Panc1 (cell line): ENCODE data around the gene WDR27. TPM values are rescaled to one million over a fixed set of nuclear protein-coding genes. Genes with fewer than 3 reads are reported as not detected.

Source experiments
- ATAC-seq: fragments of 200-7000 bp; cut with Tn5 transposase; 2 replicates; pipeline ENCODE4 v1.9.1; 2020; ENCODE audit warnings: mild to moderate bottlenecking, moderate library complexity
- BruUV-seq: library from RNA; stranded (reverse); fragments of 400-500 nt; replicated peaks from 2 replicates; lab custom pipeline; 2021; lab: Mats Ljungman, UMichigan
- CTCF ChIA-PET: fragments of 300-600 bp; sonication (Branson Sonifier 250); formaldehyde crosslinking; loops from one replicate; lab custom pipeline; 2022; ENCODE audit warnings: antibody characterized with exemption; lab: Charles Lee
- POLR2A ChIA-PET: fragments of 300-600 bp; sonication (Branson Sonifier 250); formaldehyde crosslinking; loops from one replicate; lab custom pipeline; 2022; ENCODE audit warnings: antibody characterized with exemption; lab: Charles Lee
- DNase-seq: peaks from one replicate; pipeline ENCODE4 v3.0.0-alpha.2; 2010; ENCODE audit warnings: low read depth, low spot score
- H3K27ac ChIP-seq: 2 replicates; pipeline ENCODE4 v1.5.1; 2011; ENCODE audit warnings: mild to moderate bottlenecking, low read length, inconsistent platforms
- H3K27me3 ChIP-seq: fragments of 200-500 bp; sonication (Bioruptor generic); 2 replicates; pipeline ENCODE4 v1.6.0; 2014; ENCODE audit warnings: low read length, inconsistent platforms; ENCODE audit not compliant: control insufficient read depth, insufficient read depth
- H3K36me3 ChIP-seq: fragments of 200-500 bp; sonication (Bioruptor generic); 2 replicates; pipeline ENCODE4 v1.5.1; 2014; ENCODE audit warnings: inconsistent platforms, mild to moderate bottlenecking, low read length, moderate library complexity; ENCODE audit not compliant: control insufficient read depth, insufficient read depth
- H3K4me1 ChIP-seq: 2 replicates; pipeline ENCODE4 v1.5.1; 2011; ENCODE audit warnings: inconsistent platforms, mild to moderate bottlenecking, low read length, moderate library complexity; ENCODE audit not compliant: control insufficient read depth, insufficient read depth
- H3K4me3 ChIP-seq, 2 experiments: 2 replicates each; pipeline ENCODE4 v1.5.1; 2011 to 2012; ENCODE audit warnings: low read depth in 2 of 2, low read length in 2 of 2, mild to moderate bottlenecking in 2 of 2, inconsistent platforms in 1 of 2, moderate library complexity in 1 of 2
- H3K9me3 ChIP-seq: fragments of 200-500 bp; sonication (Bioruptor generic); 2 replicates; pipeline ENCODE4 v1.5.1; 2014; ENCODE audit warnings: low read depth, mild to moderate bottlenecking, inconsistent platforms, low read length, moderate library complexity; ENCODE audit not compliant: control insufficient read depth, insufficient read depth
- CTCF ChIP-seq: fragments of 450-650 bp; IDR thresholded peaks from 2 replicates; pipeline ENCODE4 v1.5.1; 2017; ENCODE audit warnings: mild to moderate bottlenecking
- POLR2AphosphoS5 ChIP-seq: IDR thresholded peaks from 2 replicates; pipeline ENCODE4 v1.6.1; 2012; ENCODE audit warnings: mild to moderate bottlenecking, low read depth, low read length, moderate library complexity
- REST ChIP-seq, 2 experiments: IDR thresholded peaks; 2 replicates each; pipeline ENCODE4 v1.6.1; 2011 to 2012; ENCODE audit warnings: low read depth in 2 of 2, control low read depth in 1 of 2, low read length in 1 of 2, mild to moderate bottlenecking in 1 of 2, moderate library complexity in 1 of 2; ENCODE audit not compliant: insufficient read depth in 1 of 2
- SIN3A ChIP-seq: IDR thresholded peaks from 2 replicates; pipeline ENCODE4 v1.6.1; 2012; ENCODE audit warnings: low read depth, mild to moderate bottlenecking, low read length, moderate library complexity, borderline replicate concordance; ENCODE audit not compliant: insufficient read depth
- TCF7L2 ChIP-seq: IDR thresholded peaks from 2 replicates; pipeline ENCODE4 v1.6.1; 2011; ENCODE audit warnings: mild to moderate bottlenecking, low read depth, low read length, inconsistent platforms
- in situ Hi-C: cut with HindIII; loops from 2 replicates; pipeline ENCODE4 v1.10.0; 2016; ENCODE audit warnings: low sequenced_read_pairs, low pct_unique_long_range_greater_than_20kb
- intact Hi-C: fragments of 100-400 bp; cut with micrococcal nuclease; formaldehyde crosslinking; loops from one replicate; pipeline ENCODE4 v1.10.0; 2022; ENCODE audit not compliant: unreplicated experiment
- total RNA-seq: library from RNA; stranded (reverse); gene quantifications from one replicate; pipeline ENCODE4 v1.2.1, GENCODE V29; 2021; ENCODE audit not compliant: unreplicated experiment

Gene WDR27
- total RNA-seq, 1 experiment from 2014 or later = 56.3 TPM

DNA sequence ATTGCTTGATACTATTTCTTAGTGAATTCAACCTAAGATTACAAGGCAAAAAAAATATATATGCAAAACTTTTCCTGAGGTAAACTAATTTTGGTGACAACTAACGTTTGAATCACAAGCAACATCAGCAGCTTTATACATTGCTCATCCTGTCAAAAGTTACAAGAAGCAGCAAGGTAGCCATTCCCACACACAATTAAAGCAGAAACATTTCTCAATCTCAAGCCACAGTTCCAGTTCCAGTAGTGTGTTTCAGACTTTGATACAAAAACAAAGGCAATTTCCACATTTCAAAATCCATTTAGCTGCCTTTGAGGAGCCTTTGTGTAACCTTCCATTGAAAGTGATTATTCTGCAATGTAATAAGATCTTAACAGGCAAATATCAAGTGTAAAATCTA, 191.0 kb downstream of the WDR27 start:
- no peak for ATAC-seq
- no peaks in the 10 kb centered on the region for H3K36me3 ChIP-seq
- no peak for DNase-seq
- BruUV-seq = no TSS peak
- ChIA-PET POLR2A (no interaction called here), CTCF (no interaction called here)
- H3K27ac ChIP-seq = no peak overlapping the region
- peaks cover 4% of the 10 kb centered on the region; the same call in 1 of the 2 replicates for H3K9me3 ChIP-seq
- no peaks in the 10 kb centered on the region for H3K27me3 ChIP-seq
- no peaks in the 10 kb centered on the region for H3K4me1 ChIP-seq
- intact Hi-C loops (no loop called here), in situ Hi-C loops (no loop called here)
- no peak for TF ChIP-seq SIN3A
- no peak for TF ChIP-seq REST (IDR thresholded peaks at IDR 0.05; ENCODE audit: insufficient read depth in 1 of 2, low read depth in 2 of 2, low read length in 1 of 2)
- no peak for TF ChIP-seq CTCF
- no peak for TF ChIP-seq POLR2AphosphoS5
- no peak for TF ChIP-seq TCF7L2
- H3K4me3 ChIP-seq = no peak overlapping the region

DNA sequence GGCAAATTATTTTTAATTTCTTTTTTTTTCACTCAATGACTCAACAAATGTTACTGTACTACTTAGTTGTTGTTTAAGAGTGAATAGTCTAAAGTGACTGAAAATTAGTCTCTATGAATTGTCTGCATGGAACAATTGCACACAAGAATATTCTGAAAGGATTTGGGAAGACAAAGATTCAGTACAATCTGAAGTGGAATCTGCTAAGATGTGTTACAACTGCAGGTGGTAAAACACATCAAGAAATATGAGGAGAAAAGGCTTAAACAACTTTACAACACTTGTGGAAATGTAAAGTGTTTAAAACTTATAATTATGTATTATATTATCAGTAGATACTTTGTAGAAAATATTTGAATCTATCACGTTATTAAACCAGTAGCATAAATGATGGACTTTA, 193.4 kb downstream of the WDR27 start:
- ChIA-PET CTCF (no interaction called here), POLR2A (no interaction called here)
- intact Hi-C loops (no loop called here), in situ Hi-C loops (no loop called here)
- ATAC-seq (no peak), DNase-seq (no peak)
- no peaks in the 10 kb centered on the region for H3K36me3 ChIP-seq
- no peaks in the 10 kb centered on the region for H3K4me1 ChIP-seq
- TF ChIP-seq CTCF (no peak), SIN3A (no peak), REST (IDR thresholded peaks at IDR 0.05; ENCODE audit: insufficient read depth in 1 of 2, low read depth in 2 of 2, low read length in 1 of 2) (no peak), POLR2AphosphoS5 (no peak), TCF7L2 (no peak)
- H3K27me3 ChIP-seq = no peaks in the 10 kb centered on the region
- no peak overlapping the region for H3K4me3 ChIP-seq
- H3K9me3 ChIP-seq = peaks cover 4% of the 10 kb centered on the region; the same call in 1 of the 2 replicates
- no peak overlapping the region for H3K27ac ChIP-seq
- no TSS peak for BruUV-seq
